HEK293T (cell line): ENCODE results near the gene PEAK3.

Source experiments
- CTCF ChIA-PET: fragments of 350-600 bp; formaldehyde crosslinking; extraction: SDS; loops from one replicate; lab custom pipeline; 2021; ENCODE audit warnings: antibody characterized with exemption, inconsistent platforms; lab: Yijun Ruan, JAX
- POLR2A ChIA-PET: fragments of 350-600 bp; formaldehyde crosslinking; extraction: SDS; loops from one replicate; lab custom pipeline; 2020; ENCODE audit warnings: antibody characterized with exemption, inconsistent platforms; lab: Yijun Ruan, JAX
- DNase-seq: peaks from one replicate; pipeline ENCODE4 v3.0.0; 2012; ENCODE audit warnings: mixed read lengths; ENCODE audit errors: extremely low spot score
- ARNT ChIP-seq: fragments of 450-650 bp; IDR thresholded peaks from 2 replicates; pipeline ENCODE4 v1.6.1; 2017; ENCODE audit warnings: mild to moderate bottlenecking
- BHLHE40 ChIP-seq: fragments of 450-650 bp; IDR thresholded peaks from 2 replicates; pipeline ENCODE4 v1.6.1; 2016; ENCODE audit warnings: mild to moderate bottlenecking, moderate library complexity, borderline replicate concordance
- CTBP1 ChIP-seq: fragments of 450-650 bp; IDR thresholded peaks from 2 replicates; pipeline ENCODE4 v1.6.1; 2016; ENCODE audit warnings: borderline replicate concordance
- ELF4 ChIP-seq: fragments of 450-650 bp; IDR thresholded peaks from 2 replicates; pipeline ENCODE4 v1.6.1; 2017; ENCODE audit warnings: antibody characterized with exemption
- FOXA1 ChIP-seq: fragments of 450-650 bp; IDR thresholded peaks from 2 replicates; pipeline ENCODE4 v1.6.1; 2016; ENCODE audit warnings: mild to moderate bottlenecking
- FOXK2 ChIP-seq: fragments of 450-650 bp; IDR thresholded peaks from 2 replicates; pipeline ENCODE4 v1.6.1; 2016; ENCODE audit warnings: mild to moderate bottlenecking
- FOXM1 ChIP-seq: fragments of 450-650 bp; IDR thresholded peaks from 2 replicates; pipeline ENCODE4 v1.6.1; 2017; ENCODE audit warnings: mild to moderate bottlenecking, borderline replicate concordance
- HDGF ChIP-seq: fragments of 450-650 bp; IDR thresholded peaks from 2 replicates; pipeline ENCODE4 v1.6.1; 2017; ENCODE audit warnings: antibody characterized with exemption, borderline replicate concordance
- L3MBTL2 ChIP-seq: fragments of 450-650 bp; conservative IDR thresholded peaks from 2 replicates; pipeline ENCODE4 v1.6.1; 2016; ENCODE audit warnings: mild to moderate bottlenecking
- LEF1 ChIP-seq: fragments of 450-650 bp; IDR thresholded peaks from 2 replicates; pipeline ENCODE4 v1.6.1; 2017; ENCODE audit warnings: mild to moderate bottlenecking, borderline replicate concordance
- NFRKB ChIP-seq: fragments of 450-650 bp; IDR thresholded peaks from 2 replicates; pipeline ENCODE4 v1.6.1; 2016; ENCODE audit warnings: mild to moderate bottlenecking, moderate library complexity
- SP1 ChIP-seq: fragments of 450-650 bp; IDR thresholded peaks from 2 replicates; pipeline ENCODE4 v1.6.1; 2017
- SUZ12 ChIP-seq: fragments of 450-650 bp; IDR thresholded peaks from 2 replicates; pipeline ENCODE4 v1.6.1; 2016; ENCODE audit warnings: mild to moderate bottlenecking
- TARDBP ChIP-seq: fragments of 450-650 bp; IDR thresholded peaks from 2 replicates; pipeline ENCODE4 v1.6.1; 2016
- ZNF384 ChIP-seq: fragments of 450-650 bp; IDR thresholded peaks from 2 replicates; pipeline ENCODE4 v1.6.1; 2016
- TF ChIP-seq, protein P1 (sequence below): fragments of 450-650 bp; IDR thresholded peaks from 2 replicates; pipeline ENCODE4 v1.6.1; 2016

Gene PEAK3

DNA sequence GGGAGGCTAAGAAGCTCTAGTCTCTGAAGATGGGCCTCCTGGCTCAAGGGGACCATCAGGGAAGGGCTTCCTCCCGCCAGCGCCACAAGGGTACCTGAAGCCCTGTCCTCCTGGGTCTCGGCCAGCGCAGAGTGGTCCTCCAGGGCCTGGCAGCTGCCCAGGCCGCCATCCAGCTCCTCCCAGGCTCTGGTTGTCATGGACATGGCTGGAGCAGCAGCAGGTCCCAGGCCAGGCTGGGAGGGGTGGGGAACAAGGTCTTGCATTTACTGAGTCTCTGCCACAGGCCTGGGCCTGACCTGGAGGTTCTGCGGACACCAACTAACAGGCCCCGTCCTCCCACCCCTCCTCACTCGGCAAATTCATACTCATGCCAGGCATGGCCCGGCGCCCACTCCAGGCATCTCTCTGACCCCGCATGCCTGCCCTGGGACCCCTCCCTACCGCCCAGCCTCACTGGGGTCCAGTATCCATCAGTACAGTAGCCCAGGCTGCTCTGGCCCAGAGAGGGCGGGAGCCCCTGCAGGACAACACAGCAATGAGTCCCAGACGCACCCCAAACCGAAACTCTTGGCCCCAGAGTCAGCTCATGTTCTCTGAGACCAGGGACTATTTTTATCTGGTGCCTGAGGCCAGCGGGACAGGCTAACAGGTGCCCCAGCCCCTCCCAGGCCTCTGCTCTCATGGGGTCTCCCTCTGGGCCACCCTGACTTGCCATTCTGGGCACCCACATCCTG, 26.7 kb downstream of the PEAK3 start:
- ChIA-PET POLR2A (no interaction called here), CTCF (no interaction called here)
- no peak for TF ChIP-seq ELF4
- no peak for TF ChIP-seq FOXM1
- TF ChIP-seq, protein P1, sequence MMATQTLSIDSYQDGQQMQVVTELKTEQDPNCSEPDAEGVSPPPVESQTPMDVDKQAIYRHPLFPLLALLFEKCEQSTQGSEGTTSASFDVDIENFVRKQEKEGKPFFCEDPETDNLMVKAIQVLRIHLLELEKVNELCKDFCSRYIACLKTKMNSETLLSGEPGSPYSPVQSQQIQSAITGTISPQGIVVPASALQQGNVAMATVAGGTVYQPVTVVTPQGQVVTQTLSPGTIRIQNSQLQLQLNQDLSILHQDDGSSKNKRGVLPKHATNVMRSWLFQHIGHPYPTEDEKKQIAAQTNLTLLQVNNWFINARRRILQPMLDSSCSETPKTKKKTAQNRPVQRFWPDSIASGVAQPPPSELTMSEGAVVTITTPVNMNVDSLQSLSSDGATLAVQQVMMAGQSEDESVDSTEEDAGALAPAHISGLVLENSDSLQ: no peak
- TF ChIP-seq FOXA1: no peak
- no peak for TF ChIP-seq BHLHE40
- TF ChIP-seq SUZ12: no peak
- no peak for TF ChIP-seq L3MBTL2
- no peak for TF ChIP-seq ZNF384
- TF ChIP-seq CTBP1: no peak
- TF ChIP-seq TARDBP: no peak
- TF ChIP-seq HDGF: no peak
- no peak for TF ChIP-seq NFRKB
- no peak for TF ChIP-seq LEF1
- TF ChIP-seq SP1: no peak
- TF ChIP-seq ARNT: no peak
- no peak for DNase-seq

DNA sequence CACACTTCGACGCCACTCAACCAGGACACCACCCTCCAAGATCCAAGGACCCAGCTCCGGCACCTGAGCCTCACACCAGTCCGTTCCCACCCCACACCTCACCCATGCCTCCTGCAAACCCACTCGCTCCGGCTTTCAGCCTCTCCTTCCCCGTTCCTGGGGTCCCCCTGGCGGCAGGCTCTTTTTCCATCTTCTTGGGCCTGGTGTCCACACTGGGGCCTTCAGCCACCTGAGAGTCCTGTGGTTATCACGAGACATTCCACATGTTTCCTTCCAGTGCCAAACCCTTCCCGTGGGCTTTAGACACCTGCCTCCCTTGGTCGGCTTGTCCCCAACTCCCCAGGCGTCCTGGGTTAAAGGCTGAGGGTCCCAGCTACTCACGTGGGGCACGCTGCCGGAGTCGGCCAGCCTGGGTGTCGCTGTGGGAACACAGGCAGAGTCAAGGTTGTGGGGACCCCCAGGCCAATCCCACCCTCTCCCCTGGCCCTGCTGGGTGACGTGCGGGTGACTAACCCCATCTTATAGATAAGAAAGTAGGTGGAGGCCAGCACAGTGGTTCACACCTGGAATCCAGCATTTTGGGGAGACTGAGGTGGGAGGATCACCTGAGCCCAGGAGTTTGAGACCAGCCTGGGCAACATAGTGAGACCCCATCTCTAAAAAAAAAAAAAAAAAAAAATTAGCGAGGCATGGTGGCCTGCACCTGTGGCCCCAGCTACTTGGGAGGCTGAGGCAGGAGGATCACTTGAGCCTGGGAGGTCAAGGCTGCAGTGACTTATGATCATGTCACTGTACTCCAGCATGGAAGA, 27.7 kb downstream of the PEAK3 start:
- no peak for TF ChIP-seq ELF4
- TF ChIP-seq BHLHE40: no peak
- TF ChIP-seq FOXM1: no peak
- no peak for TF ChIP-seq ARNT
- no peak for TF ChIP-seq FOXA1
- TF ChIP-seq ZNF384: 0 out of 2 replicates have a peak, but pooled peaks have one; percentile 46
- no peak for TF ChIP-seq SP1
- no peak for TF ChIP-seq FOXK2
- POLR2A ChIA-PET: interaction anchor here (1.4 kb wide), 1 partner anchor 9 kb away, joined by 3 read pairs; no protein-coding TSS in a partner anchor
- CTCF ChIA-PET: interaction anchor here (1.7 kb wide), 1 partner anchor 8 kb away, joined by 5 read pairs; no protein-coding TSS in a partner anchor
- DNase-seq: no peak

DNA sequence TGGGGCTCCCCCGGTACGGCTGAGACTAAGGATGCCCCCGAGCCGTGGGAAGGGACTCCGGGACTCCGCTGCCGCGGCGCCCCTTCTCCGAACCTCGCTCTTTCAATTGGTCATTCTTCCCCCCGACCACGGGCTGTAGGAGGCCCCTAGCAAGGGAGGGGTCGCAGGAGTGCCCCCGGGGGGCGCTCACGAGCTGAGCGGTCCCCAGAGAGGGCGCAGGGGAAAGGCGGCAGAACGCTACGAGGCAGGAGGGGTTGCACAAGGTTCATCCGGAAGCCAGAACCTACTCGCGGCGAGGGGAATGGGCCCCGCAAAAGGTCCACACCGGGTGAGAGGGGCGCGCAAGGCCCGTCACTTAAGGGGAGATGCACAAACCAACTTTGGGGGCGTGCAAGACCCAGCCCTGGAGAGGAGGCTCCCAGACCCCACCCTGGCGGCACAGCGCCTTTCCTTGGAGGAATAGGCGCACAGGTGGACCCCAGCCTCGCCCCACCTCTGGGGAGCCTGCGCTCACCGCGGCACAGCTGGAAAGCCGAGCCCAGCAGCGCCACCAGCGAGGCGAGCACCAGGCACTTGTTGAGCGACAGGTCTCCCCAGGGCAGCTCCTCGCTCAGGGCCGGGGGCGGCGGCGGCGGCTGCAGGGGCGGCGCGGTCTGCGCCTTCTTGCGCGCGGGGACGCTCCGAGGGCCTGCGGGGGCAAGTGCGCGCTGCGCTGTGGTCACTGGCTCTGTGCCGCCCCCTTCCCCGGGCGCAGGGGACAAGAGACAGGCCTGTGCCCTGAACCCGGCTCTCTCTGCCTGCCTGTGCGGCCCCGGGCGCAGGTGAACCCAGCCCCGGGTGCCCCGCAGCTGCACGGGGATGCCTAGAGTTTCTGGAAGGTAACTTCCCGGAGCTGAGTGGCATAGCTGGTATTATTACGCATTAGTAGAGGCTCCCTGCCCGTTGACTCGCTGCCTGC, 28.6 kb downstream of the PEAK3 start:
- no peak for DNase-seq
- ChIA-PET POLR2A (interaction anchor here (1.4 kb wide), 1 partner anchor 8 kb away, joined by 3 read pairs; no protein-coding TSS in a partner anchor), CTCF (interaction anchor here (0.5 to 1.7 kb wide), 4 partner anchors 9 to 56 kb away, joined by 3 to 5 read pairs (median 4); no protein-coding TSS in a partner anchor)
- TF ChIP-seq SUZ12 (no peak), LEF1 (no peak), BHLHE40 (no peak), FOXM1 (no peak), TARDBP (no peak), CTBP1 (no peak), ARNT (no peak), FOXK2 (no peak)
- TF ChIP-seq, protein P1: no peak

DNA sequence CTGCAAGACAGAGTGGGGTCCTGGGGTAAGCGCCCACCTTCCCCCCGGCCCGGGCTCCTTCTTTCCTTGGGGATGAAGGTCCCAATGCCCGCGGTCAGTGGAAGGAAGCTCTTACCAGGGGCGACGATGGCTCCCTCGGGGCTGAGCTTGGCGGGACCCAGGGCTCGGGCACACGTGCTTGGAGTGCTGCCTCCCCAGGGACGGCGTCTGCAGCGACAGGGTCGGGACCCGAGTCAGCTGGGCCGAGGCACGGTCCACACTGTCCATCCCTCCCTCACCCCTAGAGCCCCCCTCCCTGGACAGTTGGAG, 29.2 kb downstream of the PEAK3 start:
- ChIA-PET CTCF (interaction anchor here (0.5 to 1.7 kb wide), 4 partner anchors 9 to 57 kb away, joined by 3 to 5 read pairs (median 4); no protein-coding TSS in a partner anchor), POLR2A (no interaction called here)
- no peak for DNase-seq
- no peak for TF ChIP-seq ARNT
- TF ChIP-seq LEF1: no peak
- TF ChIP-seq, protein P1: no peak
- TF ChIP-seq BHLHE40: no peak

DNA sequence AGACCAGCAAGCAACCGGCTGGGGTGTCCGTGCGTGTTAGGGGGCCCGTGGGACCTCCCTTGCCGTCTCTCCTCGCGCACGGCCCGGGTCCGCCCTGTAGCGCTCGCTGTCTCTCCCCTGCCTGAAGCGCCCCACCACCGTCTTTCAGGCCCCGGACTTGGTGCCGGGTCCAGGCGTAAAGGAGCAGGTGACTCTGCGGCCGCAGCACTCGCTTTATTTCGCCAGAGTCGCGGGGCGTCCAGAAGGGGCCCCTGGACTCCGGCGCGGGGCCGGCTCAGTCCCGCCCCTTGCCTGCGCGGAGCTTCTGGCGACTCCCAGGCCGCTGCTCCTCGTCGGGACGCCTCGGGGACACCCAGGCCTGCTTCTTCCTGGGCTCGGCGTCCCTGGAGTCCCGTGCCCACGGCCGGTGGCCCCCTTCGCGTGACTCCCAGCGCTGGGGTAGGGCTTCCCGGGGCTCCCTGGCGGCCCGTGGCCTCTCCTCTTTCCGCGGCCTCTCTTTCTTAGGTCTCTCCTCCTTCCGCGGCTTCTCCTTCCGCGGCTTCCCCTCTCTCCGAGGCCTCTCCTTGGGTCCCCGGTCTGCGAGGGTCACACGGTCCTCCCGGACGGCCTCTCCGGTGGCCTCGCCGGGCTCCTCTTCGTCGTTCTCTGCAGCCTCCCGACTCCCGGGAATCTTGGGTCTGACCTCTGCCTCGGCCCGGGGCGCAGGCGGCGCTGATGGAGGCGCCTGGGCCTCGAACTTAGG, 29.7 kb downstream of the PEAK3 start:
- no peak for TF ChIP-seq SUZ12
- TF ChIP-seq ARNT: no peak
- TF ChIP-seq ZNF384: no peak
- no peak for TF ChIP-seq LEF1
- no peak for TF ChIP-seq BHLHE40
- no peak for TF ChIP-seq SP1
- TF ChIP-seq NFRKB: no peak
- TF ChIP-seq FOXM1: no peak
- no peak for TF ChIP-seq FOXA1
- TF ChIP-seq ELF4: no peak
- no peak for TF ChIP-seq HDGF
- DNase-seq: no peak
- ChIA-PET CTCF (interaction anchor here (1.2 to 1.3 kb wide), 2 partner anchors 10 to 22 kb away, joined by 3 to 5 read pairs; no protein-coding TSS in a partner anchor), POLR2A (no interaction called here)
